Endothelial cell (in vitro differentiated cells): ENCODE results near the gene DUXB. TPM values are rescaled to one million over a fixed set of nuclear protein-coding genes. Genes with fewer than 3 reads are reported as not detected.

Source experiments
- DNase-seq: peaks from one replicate; pipeline ENCODE4 v3.0.0; 2021; ENCODE audit warnings: low spot score
- H3K27ac Mint-ChIP-seq: one replicate; pipeline ENCODE4 v1.8.0; 2021; ENCODE audit warnings: mixed read lengths, inconsistent platforms; ENCODE audit not compliant: unreplicated experiment
- H3K27me3 Mint-ChIP-seq: one replicate; pipeline ENCODE4 v1.8.0; 2021; ENCODE audit warnings: mild to moderate bottlenecking, moderate library complexity, mixed read lengths, inconsistent platforms; ENCODE audit not compliant: unreplicated experiment
- H3K36me3 Mint-ChIP-seq: one replicate; pipeline ENCODE4 v1.8.0; 2021; ENCODE audit warnings: mild to moderate bottlenecking, low read depth, mixed read lengths, inconsistent platforms; ENCODE audit not compliant: unreplicated experiment
- H3K4me1 Mint-ChIP-seq: one replicate; pipeline ENCODE4 v1.8.0; 2021; ENCODE audit warnings: mild to moderate bottlenecking, mixed read lengths, inconsistent platforms; ENCODE audit not compliant: unreplicated experiment
- H3K4me3 Mint-ChIP-seq: one replicate; pipeline ENCODE4 v1.8.0; 2021; ENCODE audit warnings: mild to moderate bottlenecking, mixed read lengths, inconsistent platforms; ENCODE audit not compliant: unreplicated experiment
- H3K9me3 Mint-ChIP-seq: one replicate; pipeline ENCODE4 v1.8.0; 2021; ENCODE audit warnings: mixed read lengths, inconsistent platforms; ENCODE audit not compliant: unreplicated experiment
- CTCF ChIP-seq: fragments of 200-600 bp; sonication (generic); IDR thresholded peaks from one replicate; pipeline ENCODE4 v1.5.0; 2021; ENCODE audit warnings: antibody characterized with exemption; ENCODE audit not compliant: unreplicated experiment
- total RNA-seq: library from RNA; stranded (reverse); fragmentation: NEBNext Ultra II Directional; extraction: Animal tissue kit (Norgen Biotek cat#: 25700); gene quantifications from one replicate; pipeline ENCODE4 v1.2.1, GENCODE V29; 2021; ENCODE audit not compliant: unreplicated experiment

The DUXB gene
- total RNA-seq, 1 donor from 2014 or later: not detected

GRCh38 chr16:75697571-75697970 is 3.7 kb downstream of the DUXB start:
- TF ChIP-seq CTCF: no peak
- no peak for DNase-seq
- no peak overlapping the region for H3K27ac Mint-ChIP-seq
- H3K27me3 Mint-ChIP-seq: peaks cover 2% of the 10 kb centered on the region
- H3K9me3 Mint-ChIP-seq: peaks cover 17% of the 10 kb centered on the region
- H3K4me3 Mint-ChIP-seq: no peak overlapping the region
- no peaks in the 10 kb centered on the region for H3K36me3 Mint-ChIP-seq
- no peaks in the 10 kb centered on the region for H3K4me1 Mint-ChIP-seq

- Mint-ChIP-seq H3K9me3 (peaks cover 23% of the 10 kb centered on the region), H3K27me3 (peaks cover 2% of the 10 kb centered on the region), H3K4me3 (no peak overlapping the region), H3K27ac (no peak overlapping the region), H3K4me1 (no peaks in the 10 kb centered on the region), H3K36me3 (no peaks in the 10 kb centered on the region)
- DNase-seq: no peak
- no peak for TF ChIP-seq CTCF
Observed at GRCh38 chr16:75695708-75696107, 5.6 kb downstream of the DUXB start.

- Mint-ChIP-seq H3K4me3 (no peak overlapping the region), H3K27ac (no peak overlapping the region), H3K4me1 (no peaks in the 10 kb centered on the region), H3K36me3 (peaks cover 21% of the 10 kb centered on the region), H3K27me3 (peaks cover 5% of the 10 kb centered on the region), H3K9me3 (peaks cover 34% of the 10 kb centered on the region)
- TF ChIP-seq CTCF: no peak
- DNase-seq: no peak
Observed at GRCh38 chr16:75687361-75687760, 13.9 kb downstream of the DUXB start.

- no peak overlapping the region for H3K27ac Mint-ChIP-seq
- DNase-seq: no peak
- H3K36me3 Mint-ChIP-seq: peaks cover 26% of the 10 kb centered on the region
- peaks cover 5% of the 10 kb centered on the region for H3K27me3 Mint-ChIP-seq
- peaks cover 7% of the 10 kb centered on the region for H3K4me1 Mint-ChIP-seq
- peak overlapping the region; percentile 17 for H3K4me3 Mint-ChIP-seq
- no peak for TF ChIP-seq CTCF
- peaks cover 30% of the 10 kb centered on the region for H3K9me3 Mint-ChIP-seq
Observed at GRCh38 chr16:75682308-75682707, 19.0 kb downstream of the DUXB start.

GRCh38 chr16:75679366-75679765 is 21.9 kb downstream of the DUXB start:
- Mint-ChIP-seq H3K4me1 (peaks cover 7% of the 10 kb centered on the region), H3K27ac (peak overlapping the region; percentile 76), H3K9me3 (peaks cover 32% of the 10 kb centered on the region), H3K27me3 (peaks cover 5% of the 10 kb centered on the region), H3K36me3 (peaks cover 24% of the 10 kb centered on the region), H3K4me3 (no peak overlapping the region)
- no peak for DNase-seq
- TF ChIP-seq CTCF: no peak
